GM12891 (cell line): ENCODE measurements around the gene MYOC.

Source experiments
- POLR2A ChIP-seq: IDR thresholded peaks from 2 replicates; pipeline ENCODE4 v1.6.1; 2011; ENCODE audit warnings: low read depth, low read length, control low read depth
- SPI1 ChIP-seq: IDR thresholded peaks from 2 replicates; pipeline ENCODE4 v1.6.1; 2011; ENCODE audit warnings: low read depth, low read length, control low read depth

GRCh38 chr1:171645553-171646248 is 6.8 kb downstream of the MYOC start:
- no peak for TF ChIP-seq POLR2A
- no peak for TF ChIP-seq SPI1
